Neural cell (in vitro differentiated cells): ENCODE measurements around the gene CST9L.

ENCODE experiments used
- EP300 ChIP-seq: fragments of 450-650 bp; conservative IDR thresholded peaks from 2 replicates; pipeline ENCODE4 v1.6.1; 2014; ENCODE audit warnings: antibody characterized with exemption, mild to moderate bottlenecking, moderate library complexity; ENCODE audit not compliant: poor library complexity, severe bottlenecking
- EZH2 ChIP-seq: fragments of 200-600, 300-800 bp; shearing (Covaris generic), sonication (generic); IDR thresholded peaks from 2 replicates; pipeline ENCODE4 v1.6.1; 2014; ENCODE audit warnings: antibody characterized with exemption, low read length, borderline replicate concordance, mild to moderate bottlenecking; ENCODE audit not compliant: insufficient read depth, poor library complexity, severe bottlenecking
- MXI1 ChIP-seq: fragments of 450-650 bp; conservative IDR thresholded peaks from 2 replicates; pipeline ENCODE4 v1.6.1; 2014; ENCODE audit warnings: antibody characterized with exemption, mild to moderate bottlenecking; ENCODE audit not compliant: poor library complexity, severe bottlenecking
- POLR2AphosphoS5 ChIP-seq: IDR thresholded peaks from 2 replicates; pipeline ENCODE4 v1.6.1; 2012
- TAF1 ChIP-seq: IDR thresholded peaks from 2 replicates; pipeline ENCODE4 v1.6.1; 2012; ENCODE audit warnings: low read depth
- TF ChIP-seq, protein P1 (sequence below): fragments of 450-650 bp; IDR thresholded peaks from 2 replicates; pipeline ENCODE4 v1.5.1; 2014; ENCODE audit warnings: antibody characterized with exemption, mild to moderate bottlenecking, moderate library complexity; ENCODE audit not compliant: poor library complexity, severe bottlenecking
- TF ChIP-seq, protein P2 (sequence below): IDR thresholded peaks from 2 replicates; pipeline ENCODE4 v1.6.1; 2012; ENCODE audit warnings: borderline replicate concordance

DNA sequence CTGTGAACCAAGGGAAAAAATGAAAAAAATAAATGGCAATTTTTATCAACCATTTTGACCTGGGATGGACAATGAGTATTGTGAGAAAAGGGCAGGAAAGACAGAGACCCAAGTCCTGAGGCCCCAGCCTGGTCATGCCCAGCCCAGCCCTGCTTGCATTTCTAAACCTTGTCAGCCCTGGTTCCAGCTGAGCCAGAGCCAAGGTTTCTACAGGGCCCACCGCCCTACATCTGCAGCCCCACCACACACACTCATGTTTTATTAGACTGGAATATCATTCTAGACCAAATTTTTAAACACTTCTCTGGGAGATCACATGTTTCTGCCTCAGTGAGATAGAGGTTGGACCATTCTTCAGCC is 667 bp upstream of the CST9L start:
- TF ChIP-seq, protein P1, sequence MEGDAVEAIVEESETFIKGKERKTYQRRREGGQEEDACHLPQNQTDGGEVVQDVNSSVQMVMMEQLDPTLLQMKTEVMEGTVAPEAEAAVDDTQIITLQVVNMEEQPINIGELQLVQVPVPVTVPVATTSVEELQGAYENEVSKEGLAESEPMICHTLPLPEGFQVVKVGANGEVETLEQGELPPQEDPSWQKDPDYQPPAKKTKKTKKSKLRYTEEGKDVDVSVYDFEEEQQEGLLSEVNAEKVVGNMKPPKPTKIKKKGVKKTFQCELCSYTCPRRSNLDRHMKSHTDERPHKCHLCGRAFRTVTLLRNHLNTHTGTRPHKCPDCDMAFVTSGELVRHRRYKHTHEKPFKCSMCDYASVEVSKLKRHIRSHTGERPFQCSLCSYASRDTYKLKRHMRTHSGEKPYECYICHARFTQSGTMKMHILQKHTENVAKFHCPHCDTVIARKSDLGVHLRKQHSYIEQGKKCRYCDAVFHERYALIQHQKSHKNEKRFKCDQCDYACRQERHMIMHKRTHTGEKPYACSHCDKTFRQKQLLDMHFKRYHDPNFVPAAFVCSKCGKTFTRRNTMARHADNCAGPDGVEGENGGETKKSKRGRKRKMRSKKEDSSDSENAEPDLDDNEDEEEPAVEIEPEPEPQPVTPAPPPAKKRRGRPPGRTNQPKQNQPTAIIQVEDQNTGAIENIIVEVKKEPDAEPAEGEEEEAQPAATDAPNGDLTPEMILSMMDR = no peak
- TF ChIP-seq EZH2 (no peak), EP300 (no peak), POLR2AphosphoS5 (no peak), MXI1 (no peak), TAF1 (no peak)
- TF ChIP-seq, protein P2, sequence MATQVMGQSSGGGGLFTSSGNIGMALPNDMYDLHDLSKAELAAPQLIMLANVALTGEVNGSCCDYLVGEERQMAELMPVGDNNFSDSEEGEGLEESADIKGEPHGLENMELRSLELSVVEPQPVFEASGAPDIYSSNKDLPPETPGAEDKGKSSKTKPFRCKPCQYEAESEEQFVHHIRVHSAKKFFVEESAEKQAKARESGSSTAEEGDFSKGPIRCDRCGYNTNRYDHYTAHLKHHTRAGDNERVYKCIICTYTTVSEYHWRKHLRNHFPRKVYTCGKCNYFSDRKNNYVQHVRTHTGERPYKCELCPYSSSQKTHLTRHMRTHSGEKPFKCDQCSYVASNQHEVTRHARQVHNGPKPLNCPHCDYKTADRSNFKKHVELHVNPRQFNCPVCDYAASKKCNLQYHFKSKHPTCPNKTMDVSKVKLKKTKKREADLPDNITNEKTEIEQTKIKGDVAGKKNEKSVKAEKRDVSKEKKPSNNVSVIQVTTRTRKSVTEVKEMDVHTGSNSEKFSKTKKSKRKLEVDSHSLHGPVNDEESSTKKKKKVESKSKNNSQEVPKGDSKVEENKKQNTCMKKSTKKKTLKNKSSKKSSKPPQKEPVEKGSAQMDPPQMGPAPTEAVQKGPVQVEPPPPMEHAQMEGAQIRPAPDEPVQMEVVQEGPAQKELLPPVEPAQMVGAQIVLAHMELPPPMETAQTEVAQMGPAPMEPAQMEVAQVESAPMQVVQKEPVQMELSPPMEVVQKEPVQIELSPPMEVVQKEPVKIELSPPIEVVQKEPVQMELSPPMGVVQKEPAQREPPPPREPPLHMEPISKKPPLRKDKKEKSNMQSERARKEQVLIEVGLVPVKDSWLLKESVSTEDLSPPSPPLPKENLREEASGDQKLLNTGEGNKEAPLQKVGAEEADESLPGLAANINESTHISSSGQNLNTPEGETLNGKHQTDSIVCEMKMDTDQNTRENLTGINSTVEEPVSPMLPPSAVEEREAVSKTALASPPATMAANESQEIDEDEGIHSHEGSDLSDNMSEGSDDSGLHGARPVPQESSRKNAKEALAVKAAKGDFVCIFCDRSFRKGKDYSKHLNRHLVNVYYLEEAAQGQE = no peak
